RWPE1 (cell line): ENCODE data around the gene ANO7.

Experiments
- CTCF ChIA-PET: fragments of 350-600 bp; sonication (Branson Sonifier 250); formaldehyde crosslinking; extraction: SDS; loops from one replicate; lab custom pipeline; 2021; lab: Yijun Ruan, JAX
- POLR2A ChIA-PET: fragments of 400-600 bp; formaldehyde crosslinking; extraction: SDS; loops from one replicate; lab custom pipeline; 2020; ENCODE audit warnings: antibody characterized with exemption; ENCODE audit not compliant: low non-redundant PET; lab: Yijun Ruan, JAX
- DNase-seq: peaks from one replicate; pipeline ENCODE4 v3.0.0; 2012; ENCODE audit warnings: low spot score
- H3K27ac ChIP-seq: fragments of 450-650 bp; 2 replicates; pipeline ENCODE4 v1.5.1; 2017
- CTCF ChIP-seq: fragments of 450-650 bp; conservative IDR thresholded peaks from 2 replicates; pipeline ENCODE4 v1.5.1; 2017; ENCODE audit warnings: low read depth, mild to moderate bottlenecking

ANO7 gene

GRCh38 chr2:241157841-241158545 lies 30.5 kb upstream of the ANO7 start:
- no peak overlapping the region for H3K27ac ChIP-seq
- CTCF ChIA-PET, result interaction anchor here (0.6 kb wide), 2 partner anchors 121 to 203 kb away, joined by 3 to 5 read pairs; no protein-coding TSS in a partner anchor
- POLR2A ChIA-PET, result no interaction called here
- DNase-seq, result no peak
- TF ChIP-seq CTCF, result no peak

- H3K27ac ChIP-seq, result no peak overlapping the region
- POLR2A ChIA-PET, result no interaction called here
These were observed 30.0 kb upstream of the ANO7 start for GRCh38 chr2:241158546-241158900.

GRCh38 chr2:241159116-241159515 lies 29.4 kb upstream of the ANO7 start:
- ChIA-PET POLR2A (no interaction called here), CTCF (no interaction called here)
- DNase-seq, result no peak
- no peak for TF ChIP-seq CTCF
- H3K27ac ChIP-seq, result no peak overlapping the region

More at GRCh38 chr2:241158546-241158900, 30.0 kb upstream of the ANO7 start:
- TF ChIP-seq CTCF, result no peak
- DNase-seq, result no peak
- CTCF ChIA-PET, result interaction anchor here (0.6 kb wide), 1 partner anchor 203 kb away, joined by 3 read pairs; no protein-coding TSS in a partner anchor

GRCh38 chr2:241160318-241160717 lies 28.2 kb upstream of the ANO7 start:
- ChIA-PET POLR2A (no interaction called here), CTCF (no interaction called here)
- DNase-seq, result no peak
- H3K27ac ChIP-seq, result no peak overlapping the region
- no peak for TF ChIP-seq CTCF

GRCh38 chr2:241161646-241162281 lies 26.7 kb upstream of the ANO7 start:
- POLR2A ChIA-PET, result no interaction called here
- CTCF ChIA-PET, result no interaction called here
- peak overlapping the region; percentile 9; the same call in 1 of the 2 replicates for H3K27ac ChIP-seq
- DNase-seq, result no peak
- no peak for TF ChIP-seq CTCF

GRCh38 chr2:241163601-241164118 lies 24.8 kb upstream of the ANO7 start:
- H3K27ac ChIP-seq, result no peak overlapping the region
- CTCF ChIA-PET, result interaction anchor here (1.7 kb wide), 1 partner anchor 11 kb away, joined by 3 read pairs; no protein-coding TSS in a partner anchor
- POLR2A ChIA-PET, result no interaction called here

More at GRCh38 chr2:241163601-241164118, 24.8 kb upstream of the ANO7 start:
- no peak for TF ChIP-seq CTCF
- DNase-seq, result no peak
